Mesendoderm (in vitro differentiated cells): ENCODE results near the gene VENTX.
A peak's percentile ranks its signal among the peaks of the same experiment; 100 is the strongest.

ENCODE experiments used
- DNase-seq: peaks from one replicate; pipeline ENCODE4 v3.0.0; 2013
- H2AK5ac ChIP-seq: 2 replicates; pipeline ENCODE4 v1.6.1; 2013; ENCODE audit warnings: low read length, inconsistent platforms
- H2BK120ac ChIP-seq: 2 replicates; pipeline ENCODE4 v1.6.1; 2013; ENCODE audit warnings: low read depth, mild to moderate bottlenecking, low read length, moderate library complexity, mixed read lengths
- H2BK15ac ChIP-seq: replicated peaks from 2 replicates; pipeline ENCODE4 v1.6.1; 2013; ENCODE audit warnings: low read depth, mild to moderate bottlenecking, moderate library complexity
- H2BK5ac ChIP-seq: 2 replicates; pipeline ENCODE4 v1.6.1; 2013; ENCODE audit warnings: low read length, inconsistent platforms
- H3K18ac ChIP-seq: 2 replicates; pipeline ENCODE4 v1.6.1; 2013; ENCODE audit warnings: mild to moderate bottlenecking, low read length, mixed read lengths
- H3K23ac ChIP-seq: one replicate; pipeline ENCODE4 v1.6.1; 2013; ENCODE audit warnings: low read length
- H3K27ac ChIP-seq: 2 replicates; pipeline ENCODE4 v1.5.1; 2013; ENCODE audit warnings: low read depth, mild to moderate bottlenecking, inconsistent platforms, low read length, moderate library complexity
- H3K27me3 ChIP-seq: 2 replicates; pipeline ENCODE4 v1.6.1; 2013; ENCODE audit warnings: low read length, control low read depth, mild to moderate bottlenecking, inconsistent platforms; ENCODE audit not compliant: insufficient read depth, poor library complexity
- H3K36me3 ChIP-seq: 2 replicates; pipeline ENCODE4 v1.6.1; 2013; ENCODE audit warnings: low read length, inconsistent platforms; ENCODE audit not compliant: control insufficient read depth, insufficient read depth
- H3K4ac ChIP-seq: one replicate; pipeline ENCODE4 v1.6.1; 2013; ENCODE audit warnings: low read depth, mild to moderate bottlenecking, low read length, moderate library complexity
- H3K4me1 ChIP-seq: 2 replicates; pipeline ENCODE4 v1.6.1; 2013; ENCODE audit warnings: low read depth, low read length, inconsistent platforms; ENCODE audit not compliant: control insufficient read depth
- H3K4me2 ChIP-seq: 2 replicates; pipeline ENCODE4 v1.6.1; 2013; ENCODE audit warnings: low read length
- H3K4me3 ChIP-seq: 2 replicates; pipeline ENCODE4 v1.5.1; 2013; ENCODE audit warnings: mild to moderate bottlenecking, low read length
- H3K56ac ChIP-seq: one replicate; pipeline ENCODE4 v1.6.1; 2013; ENCODE audit warnings: low read length
- H3K79me1 ChIP-seq: 2 replicates; pipeline ENCODE4 v1.6.1; 2013; ENCODE audit warnings: low read length, inconsistent platforms
- H3K79me2 ChIP-seq: 2 replicates; pipeline ENCODE4 v1.6.1; 2013; ENCODE audit warnings: mild to moderate bottlenecking, low read length; ENCODE audit not compliant: control insufficient read depth, insufficient read depth
- H3K9ac ChIP-seq: 2 replicates; pipeline ENCODE4 v1.6.1; 2013; ENCODE audit warnings: low read length, inconsistent platforms
- H4K5ac ChIP-seq: one replicate; pipeline ENCODE4 v1.6.1; 2013; ENCODE audit warnings: low read length
- H4K8ac ChIP-seq: one replicate; pipeline ENCODE4 v1.6.1; 2013; ENCODE audit warnings: low read depth, mild to moderate bottlenecking, control low read depth, low read length, moderate library complexity
- WGBS: extraction: QIAGEN DNeasy Blood & Tissue Kit; methylation state at CpG from one replicate; pipeline ENCODE4 v1.1.7; 2013; ENCODE audit warnings: low lambda C conversion rate, missing lambda C conversion rate; ENCODE audit not compliant: insufficient coverage; ENCODE audit errors: extremely low coverage; 5-methylcytosine and 5-hydroxymethylcytosine counted together

The VENTX gene

DNA sequence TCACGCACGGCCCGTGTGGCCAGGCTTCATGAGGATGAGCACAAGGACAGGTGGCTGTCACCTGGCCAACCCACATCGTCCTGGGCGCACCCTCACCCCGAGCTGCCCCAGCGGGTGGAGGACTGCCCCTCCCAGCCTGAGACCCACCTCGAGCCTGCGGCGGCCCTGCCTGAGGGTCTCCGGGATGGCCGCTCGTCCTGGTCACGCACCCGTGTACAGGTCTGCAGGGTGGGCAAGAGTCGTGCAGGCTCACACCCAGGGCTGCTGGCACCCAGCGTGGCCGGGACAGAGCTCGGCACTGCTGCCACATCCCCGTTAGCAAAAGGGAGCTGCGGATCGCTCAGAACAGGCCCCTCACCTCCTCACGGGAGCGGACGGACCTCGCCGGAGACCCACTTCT, 22.1 kb upstream of the VENTX start:
- H3K4me2 ChIP-seq: no peak overlapping the region
- no peaks in the 10 kb centered on the region for H3K4me1 ChIP-seq

DNA sequence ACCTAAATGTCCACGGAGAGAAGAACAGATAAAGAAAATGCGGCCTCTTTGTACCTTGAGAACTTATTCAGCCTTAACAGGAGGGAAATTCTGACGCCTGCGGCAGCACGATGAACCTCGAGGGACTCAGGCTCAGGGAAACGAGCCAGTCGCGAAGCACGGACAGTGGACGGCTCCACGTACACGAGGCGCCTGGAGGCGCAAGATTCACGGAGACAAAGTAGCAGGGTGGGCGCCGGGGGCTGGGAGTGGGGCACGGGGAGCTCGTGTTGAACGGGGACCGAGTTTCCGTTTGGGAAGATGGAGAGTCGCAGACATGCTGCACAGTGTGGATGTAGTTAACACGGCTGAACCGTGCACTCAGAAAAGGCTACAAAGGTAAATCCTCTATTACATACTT, 20.9 kb upstream of the VENTX start:
- H3K4me1 ChIP-seq: no peaks in the 10 kb centered on the region
- H3K79me1 ChIP-seq: no peaks in the 10 kb centered on the region
- no peak overlapping the region for H3K56ac ChIP-seq
- H2BK5ac ChIP-seq: no peak overlapping the region
- no peak for DNase-seq
- no peak overlapping the region for H3K27ac ChIP-seq
- no peaks in the 10 kb centered on the region for H3K79me2 ChIP-seq
- no peak overlapping the region for H2AK5ac ChIP-seq
- no peak overlapping the region for H3K4me3 ChIP-seq
- no peak overlapping the region for H3K23ac ChIP-seq
- no peak overlapping the region for H3K4ac ChIP-seq
- no peak overlapping the region for H2BK120ac ChIP-seq
- no peak overlapping the region for H3K18ac ChIP-seq
- H3K9ac ChIP-seq: no peak overlapping the region
- H3K27me3 ChIP-seq: no peaks in the 10 kb centered on the region
- H2BK15ac ChIP-seq: no peak overlapping the region
- no peak overlapping the region for H4K5ac ChIP-seq
- no peak overlapping the region for H3K4me2 ChIP-seq
- H4K8ac ChIP-seq: no peak overlapping the region
- no CpG with 5 or more reads among the region's 26 CpGs for WGBS
- no peaks in the 10 kb centered on the region for H3K36me3 ChIP-seq

More for the DNA sequence above, 22.1 kb upstream of the VENTX start:
- Histone ChIP-seq H3K4ac (no peak overlapping the region), H3K27me3 (no peaks in the 10 kb centered on the region), H3K18ac (no peak overlapping the region), H2BK5ac (no peak overlapping the region), H3K4me3 (no peak overlapping the region), H3K36me3 (no peaks in the 10 kb centered on the region), H2BK120ac (no peak overlapping the region), H3K9ac (no peak overlapping the region), H3K23ac (no peak overlapping the region), H2AK5ac (no peak overlapping the region), H3K79me1 (no peaks in the 10 kb centered on the region), H4K8ac (no peak overlapping the region), H3K27ac (no peak overlapping the region), H3K56ac (no peak overlapping the region), H4K5ac (no peak overlapping the region), H3K79me2 (no peaks in the 10 kb centered on the region), H2BK15ac (no peak overlapping the region)
- DNase-seq: no peak
- no CpG with 5 or more reads among the region's 27 CpGs for WGBS

DNA sequence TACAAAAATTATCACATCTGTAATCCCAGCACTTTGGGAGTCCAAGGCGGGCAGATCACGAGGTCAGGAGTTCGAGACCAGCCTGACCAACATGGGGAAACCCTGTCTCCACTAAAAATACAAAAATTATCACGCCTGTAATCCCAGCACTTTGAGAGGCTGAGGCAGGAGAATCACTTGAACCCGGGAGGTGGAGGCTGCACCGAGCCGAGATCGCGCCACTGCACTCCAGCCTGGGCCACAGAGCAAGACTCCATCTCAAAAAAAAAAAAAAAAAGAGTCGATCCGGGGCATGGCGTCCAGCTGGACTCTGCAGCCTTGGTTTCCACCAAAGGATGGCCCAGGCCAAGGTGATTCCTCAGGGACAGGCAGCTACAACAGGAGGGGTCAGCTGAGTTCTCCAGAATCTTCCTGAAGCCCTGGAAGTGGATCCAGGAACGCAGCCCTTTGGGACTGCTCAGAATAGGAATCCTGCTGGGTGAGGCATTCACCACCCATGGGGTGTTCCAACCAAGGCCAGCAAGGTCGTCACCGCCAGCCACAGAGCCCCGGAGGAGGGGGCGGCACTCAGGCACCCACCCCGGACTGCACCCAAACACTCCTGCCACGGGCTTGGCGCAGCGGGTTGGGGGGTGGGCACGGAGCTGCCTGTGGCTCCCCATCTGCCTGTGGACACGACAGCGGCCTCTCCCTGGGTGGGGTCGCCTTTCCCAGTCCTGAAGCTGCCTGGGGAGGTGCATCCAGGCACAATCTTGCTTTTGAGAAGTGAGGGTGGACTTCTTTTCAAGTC, 19.7 kb upstream of the VENTX start:
- Histone ChIP-seq H3K4me1 (no peaks in the 10 kb centered on the region), H4K8ac (no peak overlapping the region), H3K4ac (no peak overlapping the region), H3K56ac (no peak overlapping the region), H3K27me3 (no peaks in the 10 kb centered on the region), H2AK5ac (no peak overlapping the region), H3K4me3 (no peak overlapping the region), H2BK15ac (no peak overlapping the region), H3K36me3 (no peaks in the 10 kb centered on the region), H3K18ac (no peak overlapping the region), H4K5ac (no peak overlapping the region), H3K79me2 (no peaks in the 10 kb centered on the region), H2BK5ac (no peak overlapping the region), H3K23ac (no peak overlapping the region), H3K4me2 (no peak overlapping the region), H3K9ac (no peak overlapping the region), H3K79me1 (no peaks in the 10 kb centered on the region), H3K27ac (no peak overlapping the region), H2BK120ac (no peak overlapping the region)
- no CpG with 5 or more reads among the region's 25 CpGs for WGBS
- DNase-seq: no peak

DNA sequence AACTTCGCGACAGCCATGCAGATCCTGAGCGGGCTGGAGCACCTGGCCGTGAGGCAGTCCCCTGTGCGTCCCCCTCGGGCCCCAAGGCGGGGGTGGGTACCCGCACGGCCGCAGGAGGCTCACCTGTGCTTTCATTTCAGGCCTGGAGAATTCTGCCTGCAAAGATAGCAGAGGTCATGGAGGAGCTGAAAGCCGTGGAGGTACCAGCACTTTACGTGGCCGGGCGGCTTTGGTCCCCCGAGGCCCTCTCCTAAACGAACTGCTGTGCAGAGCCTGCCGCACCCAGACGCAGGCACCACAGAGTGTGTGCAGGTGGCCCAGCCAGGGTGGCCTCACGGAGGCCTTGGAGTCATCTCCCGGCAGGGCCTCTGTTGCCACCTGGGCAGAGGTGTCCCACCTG, 18.8 kb upstream of the VENTX start:
- Histone ChIP-seq H4K8ac (no peak overlapping the region), H4K5ac (no peak overlapping the region), H2BK15ac (no peak overlapping the region), H3K56ac (no peak overlapping the region), H2AK5ac (no peak overlapping the region), H3K4me3 (no peak overlapping the region), H3K27ac (no peak overlapping the region), H3K4me2 (no peak overlapping the region), H3K4ac (no peak overlapping the region), H3K4me1 (no peaks in the 10 kb centered on the region), H3K9ac (no peak overlapping the region), H3K36me3 (no peaks in the 10 kb centered on the region), H3K27me3 (no peaks in the 10 kb centered on the region), H3K23ac (no peak overlapping the region), H2BK5ac (no peak overlapping the region), H2BK120ac (no peak overlapping the region), H3K18ac (no peak overlapping the region), H3K79me2 (no peaks in the 10 kb centered on the region), H3K79me1 (no peaks in the 10 kb centered on the region)
- DNase-seq: no peak
- WGBS: no CpG with 5 or more reads among the region's 20 CpGs

DNA sequence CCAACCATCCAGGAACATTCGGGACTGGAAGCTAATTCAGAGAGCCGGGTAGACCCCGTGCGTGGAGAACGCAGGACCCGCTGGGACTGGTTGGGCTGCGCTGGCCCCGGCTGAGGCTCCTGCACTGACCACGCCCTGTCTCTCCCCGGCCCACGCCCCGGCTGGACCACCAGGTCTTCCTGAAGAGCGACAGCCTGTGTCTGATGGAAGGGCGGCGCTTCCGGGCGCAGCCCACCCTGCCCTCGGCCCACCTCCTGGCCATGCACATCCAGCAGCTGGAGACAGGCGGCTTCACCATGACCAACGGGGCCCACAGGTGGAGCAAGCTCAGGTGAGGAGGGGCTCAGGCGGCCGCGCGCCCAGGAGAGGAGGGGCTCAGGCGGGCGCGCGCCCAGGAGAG, 17.9 kb upstream of the VENTX start:
- Histone ChIP-seq H3K36me3 (no peaks in the 10 kb centered on the region), H2BK120ac (no peak overlapping the region), H2AK5ac (no peak overlapping the region), H3K79me1 (no peaks in the 10 kb centered on the region), H3K79me2 (no peaks in the 10 kb centered on the region), H4K8ac (no peak overlapping the region), H3K9ac (no peak overlapping the region), H3K18ac (no peak overlapping the region), H3K27me3 (no peaks in the 10 kb centered on the region), H3K4me2 (no peak overlapping the region), H3K4ac (no peak overlapping the region), H3K27ac (no peak overlapping the region), H3K4me3 (no peak overlapping the region), H2BK5ac (no peak overlapping the region), H3K4me1 (no peaks in the 10 kb centered on the region), H3K23ac (no peak overlapping the region), H4K5ac (no peak overlapping the region), H3K56ac (no peak overlapping the region), H2BK15ac (no peak overlapping the region)
- peak; percentile 72 for DNase-seq
- no CpG with 5 or more reads among the region's 28 CpGs for WGBS

DNA sequence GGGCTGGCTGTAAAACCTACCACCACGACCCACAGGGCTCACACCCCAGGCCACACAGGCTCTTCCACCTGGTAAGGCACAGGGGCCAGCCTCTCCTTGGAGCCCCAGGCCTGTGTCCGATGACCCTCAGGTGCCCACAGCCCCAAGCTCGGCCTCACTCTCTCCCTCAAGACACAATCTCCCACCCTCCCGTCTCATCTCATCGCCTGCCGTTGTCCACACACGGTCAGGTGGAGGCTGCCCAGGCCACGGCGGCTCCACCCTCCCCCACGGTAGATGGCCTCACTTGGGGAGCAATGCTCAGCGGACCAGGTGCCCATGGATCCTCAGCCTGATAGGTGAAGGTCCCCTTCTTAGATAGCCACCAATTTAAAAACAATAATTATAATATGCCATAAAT, 16.3 kb upstream of the VENTX start:
- Histone ChIP-seq H2BK5ac (no peak overlapping the region), H2BK120ac (no peak overlapping the region), H3K18ac (no peak overlapping the region), H3K9ac (no peak overlapping the region), H4K8ac (no peak overlapping the region), H3K79me2 (no peaks in the 10 kb centered on the region), H3K4ac (no peak overlapping the region), H2AK5ac (no peak overlapping the region), H3K27ac (no peak overlapping the region), H3K36me3 (no peaks in the 10 kb centered on the region), H2BK15ac (no peak overlapping the region), H3K27me3 (no peaks in the 10 kb centered on the region), H4K5ac (no peak overlapping the region), H3K23ac (no peak overlapping the region), H3K79me1 (no peaks in the 10 kb centered on the region), H3K4me2 (no peak overlapping the region), H3K56ac (no peak overlapping the region), H3K4me1 (no peaks in the 10 kb centered on the region), H3K4me3 (no peak overlapping the region)
- no CpG with 5 or more reads among the region's 11 CpGs for WGBS
- DNase-seq: no peak
